Smooth muscle cell (in vitro differentiated cells): ENCODE results near the gene ZBTB16. TPM values are rescaled to one million over a fixed set of nuclear protein-coding genes. Genes with fewer than 3 reads are reported as not detected.

Experiments used
- DNase-seq: peaks from one replicate; lab custom pipeline; 2025; ENCODE audit not compliant: unreplicated experiment; lab: John Stamatoyannopoulos, UW
- H2AFZ ChIP-seq: fragments of 200-600 bp; sonication (generic); 2 replicates; pipeline ENCODE4 v1.6.0; 2016; ENCODE audit warnings: antibody characterized with exemption, low read depth, mild to moderate bottlenecking
- H3F3A ChIP-seq: fragments of 200-600 bp; sonication (generic); 2 replicates; pipeline ENCODE4 v1.6.0; 2017; ENCODE audit warnings: antibody characterized with exemption, low read depth
- H3K27ac ChIP-seq: fragments of 200-600 bp; sonication (generic); 2 replicates; pipeline ENCODE4 v1.5.1; 2016; ENCODE audit warnings: low read depth, mild to moderate bottlenecking
- H3K27me3 ChIP-seq: fragments of 200-600 bp; sonication (generic); 2 replicates; pipeline ENCODE4 v1.6.1; 2016; ENCODE audit warnings: low read depth, mild to moderate bottlenecking
- H3K36me3 ChIP-seq: fragments of 200-600 bp; sonication (generic); 2 replicates; pipeline ENCODE4 v1.5.1; 2016; ENCODE audit warnings: low read depth
- H3K4me1 ChIP-seq: fragments of 200-600 bp; sonication (generic); 2 replicates; pipeline ENCODE4 v1.5.1; 2016; ENCODE audit warnings: low read depth
- H3K4me2 ChIP-seq: fragments of 200-600 bp; sonication (generic); 2 replicates; pipeline ENCODE4 v1.6.0; 2016; ENCODE audit warnings: mild to moderate bottlenecking
- H3K4me3 ChIP-seq: fragments of 200-600 bp; sonication (generic); 2 replicates; pipeline ENCODE4 v1.5.1; 2016; ENCODE audit warnings: mild to moderate bottlenecking
- H3K79me2 ChIP-seq: fragments of 200-600 bp; sonication (generic); 2 replicates; pipeline ENCODE4 v1.6.0; 2016; ENCODE audit warnings: low read depth, mild to moderate bottlenecking
- H3K9ac ChIP-seq: fragments of 200-600 bp; sonication (generic); 2 replicates; pipeline ENCODE4 v1.6.0; 2016; ENCODE audit warnings: low read depth
- H3K9me3 ChIP-seq: fragments of 200-600 bp; sonication (generic); replicated peaks from 2 replicates; pipeline ENCODE4 v1.5.1; 2016; ENCODE audit warnings: low read depth
- H4K20me1 ChIP-seq: fragments of 200-600 bp; sonication (generic); 2 replicates; pipeline ENCODE4 v1.6.0; 2016; ENCODE audit warnings: low read depth
- WGBS: methylation state at CpG from one replicate; pipeline ENCODE4 v1.1.7; 2016; ENCODE audit warnings: low lambda C conversion rate; 5-methylcytosine and 5-hydroxymethylcytosine counted together
- polyA plus RNA-seq: library from polyadenylated mRNA; unstranded; fragments of >200 nt; fragmentation: Nextera tagmentation; extraction: Ambion mirVana; gene quantifications from 2 replicates; pipeline ENCODE4 v1.2.1, GENCODE V29; 2016
- total RNA-seq: library from RNA; depleted of rRNA; stranded (reverse); fragments of >200 nt; gene quantifications from 2 replicates; pipeline ENCODE4 v1.2.3, GENCODE V29; 2014
- TF ChIP-seq, protein P1 (sequence below): fragments of 200-600 bp; sonication (generic); IDR thresholded peaks from 2 replicates; pipeline ENCODE4 v1.5.1; 2017; ENCODE audit warnings: borderline replicate concordance, mild to moderate bottlenecking, antibody characterized with exemption; ENCODE audit not compliant: insufficient read depth, poor library complexity, severe bottlenecking

The ZBTB16 gene, protein sequence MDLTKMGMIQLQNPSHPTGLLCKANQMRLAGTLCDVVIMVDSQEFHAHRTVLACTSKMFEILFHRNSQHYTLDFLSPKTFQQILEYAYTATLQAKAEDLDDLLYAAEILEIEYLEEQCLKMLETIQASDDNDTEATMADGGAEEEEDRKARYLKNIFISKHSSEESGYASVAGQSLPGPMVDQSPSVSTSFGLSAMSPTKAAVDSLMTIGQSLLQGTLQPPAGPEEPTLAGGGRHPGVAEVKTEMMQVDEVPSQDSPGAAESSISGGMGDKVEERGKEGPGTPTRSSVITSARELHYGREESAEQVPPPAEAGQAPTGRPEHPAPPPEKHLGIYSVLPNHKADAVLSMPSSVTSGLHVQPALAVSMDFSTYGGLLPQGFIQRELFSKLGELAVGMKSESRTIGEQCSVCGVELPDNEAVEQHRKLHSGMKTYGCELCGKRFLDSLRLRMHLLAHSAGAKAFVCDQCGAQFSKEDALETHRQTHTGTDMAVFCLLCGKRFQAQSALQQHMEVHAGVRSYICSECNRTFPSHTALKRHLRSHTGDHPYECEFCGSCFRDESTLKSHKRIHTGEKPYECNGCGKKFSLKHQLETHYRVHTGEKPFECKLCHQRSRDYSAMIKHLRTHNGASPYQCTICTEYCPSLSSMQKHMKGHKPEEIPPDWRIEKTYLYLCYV
- total RNA-seq (not detected in 2 replicates), polyA plus RNA-seq (0.50 TPM in 1 of 2 replicates, not detected in the other)

DNA sequence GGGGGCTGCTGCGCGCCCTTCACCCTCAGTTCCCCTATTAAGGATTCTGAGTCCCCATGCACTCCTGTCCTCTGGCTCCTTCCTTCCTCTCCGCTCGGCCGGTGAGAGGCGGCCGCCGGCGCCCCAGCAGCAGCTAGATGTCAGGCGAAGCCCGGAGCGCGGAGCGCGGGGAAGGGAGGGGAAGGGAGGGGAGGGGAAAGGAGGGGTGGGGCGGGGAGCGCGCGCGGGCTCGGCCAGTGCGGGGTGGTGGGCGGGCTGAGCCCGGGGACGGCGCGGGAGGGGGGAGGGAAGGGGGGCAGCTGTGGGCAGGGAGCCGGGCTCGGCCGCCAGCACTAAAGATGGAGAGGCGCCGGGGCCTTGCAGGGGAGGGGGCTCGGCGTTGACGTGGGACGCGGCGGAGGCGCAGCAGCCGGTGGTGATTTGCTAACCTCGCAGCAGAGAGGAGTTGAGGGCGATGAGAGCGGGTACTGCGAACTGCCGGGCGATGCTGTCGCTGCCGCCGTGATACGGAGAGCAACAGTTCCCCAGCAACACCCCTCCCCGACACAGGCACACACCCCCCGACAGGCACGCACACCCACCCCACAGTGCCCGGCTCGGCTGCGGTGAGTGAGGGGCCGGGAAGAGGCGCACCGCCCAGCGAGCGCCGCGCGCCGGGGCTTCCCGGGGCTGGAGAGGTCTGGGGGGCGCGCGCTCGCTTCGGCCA lies at the start of gene ZBTB16:
Gene ZBTB16, plus strand, starts transcription at position 434 of the 706 bp plus-strand sequence. CDS start 3,590 bp downstream, outside the sequence.
- H3K27ac ChIP-seq = no peak within 1 kb of the TSS
- no peaks in the 10 kb centered on the region for H4K20me1 ChIP-seq
- peak within 1 kb of the TSS; percentile 94 for H3K4me2 ChIP-seq
- DNase-seq = no peak
- TF ChIP-seq, protein P1, sequence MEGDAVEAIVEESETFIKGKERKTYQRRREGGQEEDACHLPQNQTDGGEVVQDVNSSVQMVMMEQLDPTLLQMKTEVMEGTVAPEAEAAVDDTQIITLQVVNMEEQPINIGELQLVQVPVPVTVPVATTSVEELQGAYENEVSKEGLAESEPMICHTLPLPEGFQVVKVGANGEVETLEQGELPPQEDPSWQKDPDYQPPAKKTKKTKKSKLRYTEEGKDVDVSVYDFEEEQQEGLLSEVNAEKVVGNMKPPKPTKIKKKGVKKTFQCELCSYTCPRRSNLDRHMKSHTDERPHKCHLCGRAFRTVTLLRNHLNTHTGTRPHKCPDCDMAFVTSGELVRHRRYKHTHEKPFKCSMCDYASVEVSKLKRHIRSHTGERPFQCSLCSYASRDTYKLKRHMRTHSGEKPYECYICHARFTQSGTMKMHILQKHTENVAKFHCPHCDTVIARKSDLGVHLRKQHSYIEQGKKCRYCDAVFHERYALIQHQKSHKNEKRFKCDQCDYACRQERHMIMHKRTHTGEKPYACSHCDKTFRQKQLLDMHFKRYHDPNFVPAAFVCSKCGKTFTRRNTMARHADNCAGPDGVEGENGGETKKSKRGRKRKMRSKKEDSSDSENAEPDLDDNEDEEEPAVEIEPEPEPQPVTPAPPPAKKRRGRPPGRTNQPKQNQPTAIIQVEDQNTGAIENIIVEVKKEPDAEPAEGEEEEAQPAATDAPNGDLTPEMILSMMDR = no peak
- H3K4me1 ChIP-seq = peaks cover 32% of the 10 kb centered on the region
- no peak within 1 kb of the TSS for H2AFZ ChIP-seq
- H3K9me3 ChIP-seq = no peaks in the 10 kb centered on the region
- peaks cover 99% of the 10 kb centered on the region for H3K27me3 ChIP-seq
- peak within 1 kb of the TSS; percentile 74 for H3K4me3 ChIP-seq
- H3K9ac ChIP-seq = no peak within 1 kb of the TSS
- under 1% methylated on average over 43 of the region's 71 CpGs for WGBS
- H3F3A ChIP-seq = no peaks in the 10 kb centered on the region
- no peaks in the 10 kb centered on the region for H3K36me3 ChIP-seq
- H3K79me2 ChIP-seq = no peaks in the 10 kb centered on the region

DNA sequence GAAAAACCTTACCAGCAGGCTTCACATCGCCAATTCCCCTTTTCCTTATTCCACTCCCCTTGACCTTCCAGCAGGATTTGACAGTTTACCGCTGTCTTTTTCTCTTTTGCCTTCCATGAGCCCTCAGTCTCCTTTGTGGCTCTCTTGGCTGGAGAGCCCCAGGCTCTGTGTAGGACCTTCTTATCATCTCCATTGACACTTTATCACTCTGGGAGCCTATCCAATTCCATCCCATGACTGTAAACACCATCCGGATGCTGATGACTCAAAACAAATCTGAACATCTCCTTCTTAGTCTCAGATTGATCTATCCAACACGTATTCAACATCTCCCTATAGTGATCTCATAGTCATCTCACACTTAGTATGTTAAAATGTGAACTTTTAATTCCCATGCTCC lies 48.6 kb upstream of the ZBTB16 start:
- Histone ChIP-seq H3K79me2 (no peaks in the 10 kb centered on the region), H3K27ac (no peak overlapping the region), H2AFZ (no peak overlapping the region), H3K36me3 (no peaks in the 10 kb centered on the region), H3K4me3 (no peak overlapping the region), H3K9me3 (no peaks in the 10 kb centered on the region), H3K9ac (no peak overlapping the region), H3K4me1 (no peaks in the 10 kb centered on the region), H4K20me1 (no peaks in the 10 kb centered on the region), H3K27me3 (peaks cover 62% of the 10 kb centered on the region), H3K4me2 (no peak overlapping the region), H3F3A (no peaks in the 10 kb centered on the region)
- WGBS = 69% methylated on average over 4 of the region's 4 CpGs
- TF ChIP-seq, protein P1 = no peak
- DNase-seq = no peak

DNA sequence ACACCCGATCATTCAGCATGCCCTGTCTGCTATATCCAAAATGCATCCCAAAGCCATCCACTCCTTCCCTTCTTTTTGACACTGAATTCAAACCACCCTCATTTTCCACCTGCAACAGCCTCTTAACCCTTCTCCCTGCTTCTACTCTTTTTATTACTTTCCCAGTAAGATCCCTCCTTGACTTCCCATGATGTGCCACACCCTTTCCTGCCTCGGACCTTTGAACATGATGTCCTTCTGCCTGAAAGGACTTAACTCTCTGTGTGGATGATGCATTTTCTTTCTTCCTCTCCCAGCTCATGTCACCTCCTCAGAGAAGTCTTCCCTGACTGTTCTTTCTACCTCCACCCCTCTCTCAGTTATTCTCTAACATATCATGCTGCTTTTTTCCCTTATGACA lies 48.1 kb upstream of the ZBTB16 start:
- no peak overlapping the region for H3K4me3 ChIP-seq
- WGBS = 67% methylated on average over 2 of the region's 2 CpGs
- no peak overlapping the region for H2AFZ ChIP-seq
- no peaks in the 10 kb centered on the region for H3K9me3 ChIP-seq
- no peak for DNase-seq
- TF ChIP-seq, protein P1 = no peak
- H3F3A ChIP-seq = no peaks in the 10 kb centered on the region
- H4K20me1 ChIP-seq = no peaks in the 10 kb centered on the region
- no peak overlapping the region for H3K9ac ChIP-seq
- no peaks in the 10 kb centered on the region for H3K4me1 ChIP-seq
- H3K36me3 ChIP-seq = no peaks in the 10 kb centered on the region
- H3K27ac ChIP-seq = no peak overlapping the region
- H3K4me2 ChIP-seq = no peak overlapping the region
- H3K27me3 ChIP-seq = peaks cover 62% of the 10 kb centered on the region
- H3K79me2 ChIP-seq = no peaks in the 10 kb centered on the region
